GM12891 (cell line): ENCODE measurements around the gene PDGFC.

Source experiments
- PAX5 ChIP-seq: IDR thresholded peaks from 2 replicates; pipeline ENCODE4 v1.6.1; 2011; ENCODE audit warnings: low read length, moderate library complexity, mild to moderate bottlenecking; ENCODE audit not compliant: insufficient read depth, severe bottlenecking
- POLR2A ChIP-seq: IDR thresholded peaks from 2 replicates; pipeline ENCODE4 v1.6.1; 2011; ENCODE audit warnings: low read depth, low read length, control low read depth
- POLR2AphosphoS5 ChIP-seq: IDR thresholded peaks from 2 replicates; pipeline ENCODE4 v1.6.1; 2011; ENCODE audit warnings: low read depth, low read length, control low read depth

- TF ChIP-seq POLR2AphosphoS5, result no peak
- TF ChIP-seq POLR2A, result no peak
- no peak for TF ChIP-seq PAX5
These were observed 142.3 kb downstream of the PDGFC start for GRCh38 chr4:156829201-156829873.
